ENCODE measurements around the gene C1orf167.
"Not testable (repeated sequence)": the region's sequence is repeated elsewhere in the genome, so short reads cannot be mapped to it uniquely, and the experiment has no call there.

Gene C1orf167

GRCh38 chr1:11793819-11794218 lies 31.8 kb downstream of the C1orf167 start:
- Mint-ChIP-seq H3K4me1 (ENCODE audit: low read depth) (peaks cover 5% of the 10 kb centered on the region), H3K4me3 (no peak overlapping the region), H3K27me3 (ENCODE audit: low read depth) (no peaks in the 10 kb centered on the region), H3K27ac (no peak overlapping the region), H3K9me3 (no peaks in the 10 kb centered on the region), H3K36me3 (ENCODE audit: low read depth) (peaks cover 21% of the 10 kb centered on the region)

- Mint-ChIP-seq H3K27ac (no peak overlapping the region), H3K36me3 (ENCODE audit: low read depth) (peaks cover 21% of the 10 kb centered on the region), H3K27me3 (ENCODE audit: low read depth) (no peaks in the 10 kb centered on the region), H3K9me3 (no peaks in the 10 kb centered on the region), H3K4me3 (no peak overlapping the region), H3K4me1 (ENCODE audit: low read depth) (peaks cover 5% of the 10 kb centered on the region)
These were observed 32.6 kb downstream of the C1orf167 start for GRCh38 chr1:11794446-11795237.

GRCh38 chr1:11795238-11795890 lies 33.4 kb downstream of the C1orf167 start:
- Mint-ChIP-seq H3K36me3 (ENCODE audit: low read depth) (peaks cover 24% of the 10 kb centered on the region), H3K9me3 (no peaks in the 10 kb centered on the region), H3K27me3 (ENCODE audit: low read depth) (no peaks in the 10 kb centered on the region)

GRCh38 chr1:11796036-11796828 lies 34.2 kb downstream of the C1orf167 start:
- no peak overlapping the region for H3K4me3 Mint-ChIP-seq
- no peak overlapping the region for H3K27ac Mint-ChIP-seq
- H3K27me3 Mint-ChIP-seq (ENCODE audit: low read depth) = no peaks in the 10 kb centered on the region
- no peaks in the 10 kb centered on the region for H3K9me3 Mint-ChIP-seq
- H3K4me1 Mint-ChIP-seq (ENCODE audit: low read depth) = peaks cover 6% of the 10 kb centered on the region
- H3K36me3 Mint-ChIP-seq (ENCODE audit: low read depth) = peaks cover 25% of the 10 kb centered on the region

More at GRCh38 chr1:11795238-11795890, 33.4 kb downstream of the C1orf167 start:
- Mint-ChIP-seq H3K4me1 (ENCODE audit: low read depth) (peaks cover 5% of the 10 kb centered on the region), H3K4me3 (no peak overlapping the region), H3K27ac (no peak overlapping the region)

GRCh38 chr1:11797525-11798216 lies 35.7 kb downstream of the C1orf167 start:
- Mint-ChIP-seq H3K4me3 (no peak overlapping the region), H3K9me3 (no peaks in the 10 kb centered on the region), H3K27ac (no peak overlapping the region), H3K4me1 (ENCODE audit: low read depth) (peaks cover 14% of the 10 kb centered on the region), H3K36me3 (ENCODE audit: low read depth) (peaks cover 26% of the 10 kb centered on the region), H3K27me3 (ENCODE audit: low read depth) (no peaks in the 10 kb centered on the region)

- no peaks in the 10 kb centered on the region for H3K9me3 Mint-ChIP-seq
- no peak overlapping the region for H3K4me3 Mint-ChIP-seq
- no peak overlapping the region for H3K27ac Mint-ChIP-seq
- H3K27me3 Mint-ChIP-seq (ENCODE audit: low read depth) = no peaks in the 10 kb centered on the region
- peaks cover 28% of the 10 kb centered on the region for H3K36me3 Mint-ChIP-seq (ENCODE audit: low read depth)
- peaks cover 24% of the 10 kb centered on the region for H3K4me1 Mint-ChIP-seq (ENCODE audit: low read depth)
These were observed 37.1 kb downstream of the C1orf167 start for GRCh38 chr1:11799099-11799498.

GRCh38 chr1:11799896-11800295 lies 37.9 kb downstream of the C1orf167 start:
- Mint-ChIP-seq H3K4me1 (ENCODE audit: low read depth) (peaks cover 31% of the 10 kb centered on the region), H3K36me3 (ENCODE audit: low read depth) (peaks cover 24% of the 10 kb centered on the region), H3K27ac (no peak overlapping the region), H3K4me3 (no peak overlapping the region), H3K9me3 (no peaks in the 10 kb centered on the region), H3K27me3 (ENCODE audit: low read depth) (no peaks in the 10 kb centered on the region)

- H3K36me3 Mint-ChIP-seq (ENCODE audit: low read depth) = peaks cover 21% of the 10 kb centered on the region
- no peak overlapping the region for H3K4me3 Mint-ChIP-seq
- peaks cover 33% of the 10 kb centered on the region for H3K4me1 Mint-ChIP-seq (ENCODE audit: low read depth)
- H3K27me3 Mint-ChIP-seq (ENCODE audit: low read depth) = no peaks in the 10 kb centered on the region
- no peaks in the 10 kb centered on the region for H3K9me3 Mint-ChIP-seq
- H3K27ac Mint-ChIP-seq = no peak overlapping the region
These were observed 38.4 kb downstream of the C1orf167 start for GRCh38 chr1:11800391-11800755.

GRCh38 chr1:11800756-11801433 lies 38.9 kb downstream of the C1orf167 start:
- peak overlapping the region; percentile 28 for H3K4me3 Mint-ChIP-seq
- peaks cover 33% of the 10 kb centered on the region for H3K4me1 Mint-ChIP-seq (ENCODE audit: low read depth)
- H3K36me3 Mint-ChIP-seq (ENCODE audit: low read depth) = peaks cover 16% of the 10 kb centered on the region
- H3K27me3 Mint-ChIP-seq (ENCODE audit: low read depth) = no peaks in the 10 kb centered on the region
- no peak overlapping the region for H3K27ac Mint-ChIP-seq
- no peaks in the 10 kb centered on the region for H3K9me3 Mint-ChIP-seq

GRCh38 chr1:11802616-11802972 lies 40.6 kb downstream of the C1orf167 start:
- Mint-ChIP-seq H3K4me3 (peak overlapping the region; percentile 97), H3K4me1 (ENCODE audit: low read depth) (peaks cover 44% of the 10 kb centered on the region), H3K36me3 (ENCODE audit: low read depth) (peaks cover 15% of the 10 kb centered on the region), H3K27ac (peak overlapping the region; percentile 76), H3K9me3 (no peaks in the 10 kb centered on the region), H3K27me3 (ENCODE audit: low read depth) (no peaks in the 10 kb centered on the region)

- Mint-ChIP-seq H3K4me1 (ENCODE audit: low read depth) (peaks cover 44% of the 10 kb centered on the region), H3K4me3 (peak overlapping the region; percentile 97), H3K9me3 (no peaks in the 10 kb centered on the region), H3K36me3 (ENCODE audit: low read depth) (peaks cover 15% of the 10 kb centered on the region), H3K27ac (peak overlapping the region; percentile 91), H3K27me3 (ENCODE audit: low read depth) (no peaks in the 10 kb centered on the region)
These were observed 41.2 kb downstream of the C1orf167 start for GRCh38 chr1:11802973-11803885.

- H3K9me3 Mint-ChIP-seq; H3K27me3 Mint-ChIP-seq (ENCODE audit: low read depth): not testable (repeated sequence)
- Mint-ChIP-seq H3K27ac (peak overlapping the region; percentile 97), H3K4me3 (peak overlapping the region; percentile 97), H3K36me3 (ENCODE audit: low read depth) (peaks cover 15% of the 10 kb centered on the region), H3K4me1 (ENCODE audit: low read depth) (peaks cover 48% of the 10 kb centered on the region)
These were observed 42.1 kb downstream of the C1orf167 start for GRCh38 chr1:11803924-11804665.

Data from T-helper 1 cell treated with Interleukin-12 subunit alpha and Interleukin-12 subunit beta and Interleukin-4 antibody, amounts not matched to agents 30 μg/mL and 1 μg/mL, for 36 hours (primary cell).